PC-3 (cell line): ENCODE data around the gene ABTB2.

ENCODE experiments used
- EZH2 ChIP-seq: fragments of 300-600 bp; sonication (generic); IDR thresholded peaks from one replicate; pipeline ENCODE4 v1.6.1; 2017; ENCODE audit warnings: antibody characterized with exemption, mild to moderate bottlenecking, low read length; ENCODE audit not compliant: unreplicated experiment
- EZH2phosphoT487 ChIP-seq: fragments of 300-600 bp; sonication (generic); IDR thresholded peaks from 2 replicates; pipeline ENCODE4 v1.6.1; 2018; ENCODE audit warnings: mild to moderate bottlenecking, antibody characterized with exemption, low read length, borderline replicate concordance
- TF ChIP-seq, protein P1 (sequence below): fragments of 300-600 bp; sonication (generic); conservative IDR thresholded peaks from 2 replicates; pipeline ENCODE4 v1.5.1; 2017; ENCODE audit warnings: antibody characterized with exemption, low read depth, mild to moderate bottlenecking, low read length

DNA sequence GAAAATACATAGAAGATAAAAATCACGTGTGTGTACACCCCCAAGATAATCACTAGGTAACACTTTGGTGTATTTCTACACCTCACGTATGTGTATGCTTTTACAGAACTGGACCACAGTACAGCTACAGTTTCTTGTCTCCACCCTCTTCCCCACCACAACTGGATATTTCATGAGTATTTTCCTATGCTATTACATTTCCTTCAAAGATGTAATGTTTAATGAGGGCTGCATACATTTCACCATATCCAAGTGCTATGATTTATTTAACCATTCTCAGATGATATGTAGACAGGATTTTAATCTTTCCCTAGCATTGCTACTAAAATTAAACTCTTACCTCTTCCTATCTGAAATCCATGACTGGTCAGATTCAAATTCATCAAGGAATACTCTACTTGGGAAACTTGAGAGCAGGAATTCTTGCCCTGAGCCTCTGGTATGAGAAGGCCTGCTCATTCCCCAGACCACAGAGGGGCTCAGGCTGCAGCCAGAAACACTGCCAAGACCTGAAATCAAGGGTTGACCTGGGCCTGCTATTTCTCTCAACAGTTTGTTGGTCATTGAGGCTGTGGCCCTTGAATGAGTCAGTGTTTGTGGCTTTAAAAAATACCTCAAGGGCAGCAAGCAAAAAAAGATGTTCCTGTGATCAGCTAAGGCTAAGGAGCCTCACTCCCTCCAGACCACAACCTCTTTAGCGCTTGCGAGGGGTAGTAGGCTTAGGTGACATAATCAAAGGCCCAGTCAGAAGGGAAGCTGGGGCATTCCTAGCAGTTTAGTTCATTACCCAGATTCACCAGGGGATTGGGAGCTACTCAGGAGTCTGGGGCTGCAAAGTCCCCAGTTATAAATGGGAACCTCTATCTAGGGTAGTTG lies 55.5 kb downstream of the ABTB2 start:
- no peak for TF ChIP-seq EZH2
- TF ChIP-seq, protein P1, sequence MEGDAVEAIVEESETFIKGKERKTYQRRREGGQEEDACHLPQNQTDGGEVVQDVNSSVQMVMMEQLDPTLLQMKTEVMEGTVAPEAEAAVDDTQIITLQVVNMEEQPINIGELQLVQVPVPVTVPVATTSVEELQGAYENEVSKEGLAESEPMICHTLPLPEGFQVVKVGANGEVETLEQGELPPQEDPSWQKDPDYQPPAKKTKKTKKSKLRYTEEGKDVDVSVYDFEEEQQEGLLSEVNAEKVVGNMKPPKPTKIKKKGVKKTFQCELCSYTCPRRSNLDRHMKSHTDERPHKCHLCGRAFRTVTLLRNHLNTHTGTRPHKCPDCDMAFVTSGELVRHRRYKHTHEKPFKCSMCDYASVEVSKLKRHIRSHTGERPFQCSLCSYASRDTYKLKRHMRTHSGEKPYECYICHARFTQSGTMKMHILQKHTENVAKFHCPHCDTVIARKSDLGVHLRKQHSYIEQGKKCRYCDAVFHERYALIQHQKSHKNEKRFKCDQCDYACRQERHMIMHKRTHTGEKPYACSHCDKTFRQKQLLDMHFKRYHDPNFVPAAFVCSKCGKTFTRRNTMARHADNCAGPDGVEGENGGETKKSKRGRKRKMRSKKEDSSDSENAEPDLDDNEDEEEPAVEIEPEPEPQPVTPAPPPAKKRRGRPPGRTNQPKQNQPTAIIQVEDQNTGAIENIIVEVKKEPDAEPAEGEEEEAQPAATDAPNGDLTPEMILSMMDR: no peak
- no peak for TF ChIP-seq EZH2phosphoT487
